ENCODE results near the gene DNLZ.

Gene DNLZ

DNA sequence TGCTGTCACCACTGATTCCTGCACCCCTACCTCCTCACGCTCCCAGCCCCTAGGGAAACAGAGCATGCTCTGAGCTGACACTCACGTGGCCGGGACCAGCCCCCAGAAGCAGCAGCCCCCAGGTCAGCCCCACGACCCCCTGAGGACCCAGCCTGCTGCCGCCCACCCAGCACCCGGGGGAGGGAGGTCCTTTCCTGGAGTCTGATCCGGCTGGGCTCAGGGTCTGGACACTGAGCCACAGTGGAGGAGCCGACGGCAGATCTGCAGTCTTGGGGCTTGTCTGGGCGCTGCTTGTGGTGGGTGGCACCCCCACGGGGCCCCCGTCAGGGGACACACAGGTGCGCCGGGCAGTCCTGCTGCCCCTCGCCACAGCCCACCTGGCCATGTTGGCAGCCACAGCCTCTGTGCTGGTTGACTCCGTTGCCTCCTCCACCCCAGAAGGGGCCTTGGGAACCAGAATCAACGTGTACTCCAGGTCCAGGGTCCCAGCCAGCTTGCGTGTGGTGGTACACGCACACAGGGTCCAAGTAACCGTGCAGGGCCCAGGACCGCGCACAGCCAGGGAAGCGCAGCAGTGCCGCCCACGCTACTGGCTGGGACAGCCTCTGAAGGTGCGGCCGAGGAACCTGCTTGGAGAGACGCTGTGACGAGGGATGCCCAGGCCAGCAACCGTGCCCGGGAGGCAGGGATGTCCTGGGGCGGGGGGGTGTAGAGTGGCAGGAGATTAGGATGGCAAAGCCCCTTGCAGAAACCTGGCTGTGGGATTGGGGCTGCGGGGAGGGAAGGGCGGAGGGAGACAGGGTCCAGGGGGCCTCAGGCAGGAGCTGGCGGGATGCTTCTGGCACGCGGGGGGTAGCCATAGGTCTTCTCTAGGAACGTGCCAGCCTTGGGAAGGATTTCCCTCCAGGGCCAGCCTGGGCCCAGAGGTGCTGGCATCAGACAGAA is 3.5 kb downstream of the DNLZ start:
- no peak overlapping the region for H3K27ac ChIP-seq (ENCODE audit: low read length)
- peaks cover 9% of the 10 kb centered on the region for H3K4me1 ChIP-seq (ENCODE audit: low read length)
- no peak overlapping the region for H3K4me2 ChIP-seq (ENCODE audit: low read length)
- no peak overlapping the region for H3K4me3 ChIP-seq (ENCODE audit: low read length)
- no peaks in the 10 kb centered on the region for H3K27me3 ChIP-seq (ENCODE audit: low read depth, low read length)
- H3K9ac ChIP-seq (ENCODE audit: low read length), result no peak overlapping the region
- H2AFZ ChIP-seq (ENCODE audit: low read depth, low read length), result no peak overlapping the region
- H3K9me3 ChIP-seq (ENCODE audit: insufficient read depth, low read length), result no peaks in the 10 kb centered on the region
- TF ChIP-seq CTCF (IDR thresholded peaks at IDR 0.05; ENCODE audit: low read depth, low read length) (no peak), EZH2phosphoT487 (IDR thresholded peaks at IDR 0.05; ENCODE audit: low read depth) (no peak)
- peaks cover 4% of the 10 kb centered on the region for H3K36me3 ChIP-seq (replicated peaks; ENCODE audit: low read depth, low read length)
- H3K79me2 ChIP-seq (ENCODE audit: low read length), result no peaks in the 10 kb centered on the region
- no peaks in the 10 kb centered on the region for H4K20me1 ChIP-seq (ENCODE audit: insufficient read depth, low read length)

GRCh38 chr9:136358888-136359287 is 4.7 kb downstream of the DNLZ start:
- Histone ChIP-seq H3K4me3 (ENCODE audit: low read length) (no peak overlapping the region), H2AFZ (ENCODE audit: low read depth, low read length) (no peak overlapping the region), H3K79me2 (ENCODE audit: low read length) (no peaks in the 10 kb centered on the region), H4K20me1 (ENCODE audit: insufficient read depth, low read length) (no peaks in the 10 kb centered on the region), H3K9me3 (ENCODE audit: insufficient read depth, low read length) (no peaks in the 10 kb centered on the region), H3K9ac (ENCODE audit: low read length) (no peak overlapping the region), H3K4me2 (ENCODE audit: low read length) (no peak overlapping the region), H3K27me3 (ENCODE audit: low read depth, low read length) (peaks cover 8% of the 10 kb centered on the region), H3K27ac (ENCODE audit: low read length) (no peak overlapping the region), H3K4me1 (ENCODE audit: low read length) (peaks cover 6% of the 10 kb centered on the region), H3K36me3 (replicated peaks; ENCODE audit: low read depth, low read length) (peaks cover under 1% of the 10 kb centered on the region)
- no peak for TF ChIP-seq CTCF (IDR thresholded peaks at IDR 0.05; ENCODE audit: low read depth, low read length)
- no peak for TF ChIP-seq EZH2phosphoT487 (IDR thresholded peaks at IDR 0.05; ENCODE audit: low read depth)

DNA sequence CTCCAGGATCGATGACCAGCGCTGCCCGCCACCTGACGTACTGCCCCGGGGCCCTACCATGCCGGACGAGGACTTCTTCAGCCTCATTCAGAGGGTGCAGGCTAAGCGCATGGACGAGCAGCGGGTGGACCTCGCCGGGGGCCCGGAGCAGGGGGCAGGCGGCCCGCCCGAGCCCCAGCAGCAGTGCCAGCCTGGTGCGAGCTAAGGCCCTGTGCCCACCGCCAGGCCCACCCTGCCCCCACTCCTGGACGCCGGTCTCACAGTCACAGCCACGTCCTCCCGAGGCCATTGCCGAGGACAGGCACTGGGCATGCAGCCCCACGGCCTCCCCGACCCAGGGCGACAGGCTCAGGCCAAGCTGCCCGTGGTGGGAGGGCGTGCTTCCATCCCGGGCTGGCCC is 5.5 kb downstream of the DNLZ start:
- Histone ChIP-seq H3K9ac (ENCODE audit: low read length) (no peak overlapping the region), H3K9me3 (ENCODE audit: insufficient read depth, low read length) (no peaks in the 10 kb centered on the region), H3K36me3 (replicated peaks; ENCODE audit: low read depth, low read length) (no peaks in the 10 kb centered on the region), H3K27me3 (ENCODE audit: low read depth, low read length) (peaks cover 15% of the 10 kb centered on the region), H3K4me3 (ENCODE audit: low read length) (no peak overlapping the region), H2AFZ (ENCODE audit: low read depth, low read length) (no peak overlapping the region), H4K20me1 (ENCODE audit: insufficient read depth, low read length) (peaks cover 1% of the 10 kb centered on the region; the same call in 1 of the 2 replicates), H3K4me1 (ENCODE audit: low read length) (peaks cover 4% of the 10 kb centered on the region; the same call in 1 of the 2 replicates), H3K79me2 (ENCODE audit: low read length) (no peaks in the 10 kb centered on the region), H3K4me2 (ENCODE audit: low read length) (no peak overlapping the region), H3K27ac (ENCODE audit: low read length) (no peak overlapping the region)
- TF ChIP-seq CTCF (IDR thresholded peaks at IDR 0.05; ENCODE audit: low read depth, low read length) (no peak), EZH2phosphoT487 (IDR thresholded peaks at IDR 0.05; ENCODE audit: low read depth) (no peak)

DNA sequence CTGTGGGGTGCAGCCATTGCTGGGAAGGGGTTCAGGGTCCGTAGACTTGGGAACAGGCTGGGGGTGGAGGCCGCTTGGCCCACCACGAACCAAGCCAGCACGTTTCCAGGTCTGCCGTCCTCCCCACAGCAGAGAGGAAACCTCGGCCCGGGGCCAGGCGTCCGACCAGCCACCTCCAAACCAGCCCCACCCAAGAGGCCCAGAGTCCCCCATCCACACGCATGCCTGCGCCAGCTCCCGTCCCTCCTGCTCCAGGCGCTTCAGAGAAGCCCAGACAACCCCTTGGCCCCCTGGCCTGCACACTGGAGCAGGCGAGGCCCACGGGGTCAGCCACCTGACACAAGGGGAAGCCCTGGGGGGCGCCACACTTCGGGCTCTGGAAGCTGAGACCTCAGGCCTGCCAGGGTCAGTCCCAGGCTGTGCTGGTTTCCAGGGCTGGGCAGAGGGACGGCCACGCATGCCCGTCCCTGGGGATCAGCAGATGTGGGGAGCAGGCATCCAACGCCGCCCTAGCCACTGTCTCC is 6.3 kb downstream of the DNLZ start:
- Histone ChIP-seq H4K20me1 (ENCODE audit: insufficient read depth, low read length) (peaks cover 3% of the 10 kb centered on the region; the same call in 1 of the 2 replicates), H3K4me1 (ENCODE audit: low read length) (no peaks in the 10 kb centered on the region), H3K9ac (ENCODE audit: low read length) (no peak overlapping the region)

More for the DNA sequence above, 6.3 kb downstream of the DNLZ start:
- Histone ChIP-seq H3K9me3 (ENCODE audit: insufficient read depth, low read length) (no peaks in the 10 kb centered on the region), H3K79me2 (ENCODE audit: low read length) (no peaks in the 10 kb centered on the region), H2AFZ (ENCODE audit: low read depth, low read length) (no peak overlapping the region), H3K27ac (ENCODE audit: low read length) (no peak overlapping the region), H3K4me3 (ENCODE audit: low read length) (no peak overlapping the region), H3K36me3 (replicated peaks; ENCODE audit: low read depth, low read length) (no peaks in the 10 kb centered on the region), H3K27me3 (ENCODE audit: low read depth, low read length) (peaks cover 20% of the 10 kb centered on the region), H3K4me2 (ENCODE audit: low read length) (no peak overlapping the region)
- TF ChIP-seq EZH2phosphoT487 (IDR thresholded peaks at IDR 0.05; ENCODE audit: low read depth) (no peak), CTCF (IDR thresholded peaks at IDR 0.05; ENCODE audit: low read depth, low read length) (no peak)

Data from OCI-LY3 (cell line).